Esophagus muscularis mucosa (tissue), 3 donors: Measurements from ENCODE around the gene BBLN.

ENCODE experiments used
- POLR2A ChIP-seq: fragments of 450-650 bp; IDR thresholded peaks from one replicate; pipeline ENCODE4 v1.6.1; 2017; ENCODE audit warnings: antibody characterized with exemption, moderate library complexity, mild to moderate bottlenecking, low read depth
- POLR2AphosphoS5 ChIP-seq, 2 donors: sonication (generic); formaldehyde crosslinking; IDR thresholded peaks; one replicate each; pipeline ENCODE4 v1.6.1; 2017; ENCODE audit warnings: antibody characterized with exemption in 2 of 2
- TF ChIP-seq, protein P1 (sequence below), 3 experiments: fragments of 200-600 bp in 2 of 3; fragments of 450-650 bp in 1 of 3; sonication (generic) in 2 of 3; IDR thresholded peaks; one replicate each; pipeline ENCODE4 v1.5.1; 2017 to 2019; ENCODE audit warnings: antibody characterized with exemption in 3 of 3, mild to moderate bottlenecking in 2 of 3, moderate library complexity in 1 of 3

DNA sequence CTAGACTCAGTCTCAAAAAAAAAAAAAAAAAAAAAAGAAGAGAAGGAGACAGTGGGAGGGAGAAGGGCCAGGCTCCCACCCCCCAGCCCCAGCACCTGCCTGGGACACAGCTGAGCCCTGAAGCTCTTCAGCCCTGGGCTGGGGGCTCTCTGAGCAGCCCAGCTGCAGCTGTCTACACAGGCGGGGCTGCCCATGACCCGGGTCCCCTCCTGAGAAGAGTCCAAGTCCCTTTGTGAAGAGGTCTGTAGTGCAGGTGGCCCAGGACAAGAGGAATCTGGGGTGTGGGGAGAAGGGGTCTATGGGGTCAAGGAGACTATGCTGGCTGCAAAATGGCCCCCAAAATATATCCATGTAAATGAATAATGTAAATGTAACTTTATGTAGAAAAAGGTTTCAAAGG, 17.5 kb upstream of the BBLN start:
- no peak for TF ChIP-seq POLR2A
- TF ChIP-seq, protein P1, sequence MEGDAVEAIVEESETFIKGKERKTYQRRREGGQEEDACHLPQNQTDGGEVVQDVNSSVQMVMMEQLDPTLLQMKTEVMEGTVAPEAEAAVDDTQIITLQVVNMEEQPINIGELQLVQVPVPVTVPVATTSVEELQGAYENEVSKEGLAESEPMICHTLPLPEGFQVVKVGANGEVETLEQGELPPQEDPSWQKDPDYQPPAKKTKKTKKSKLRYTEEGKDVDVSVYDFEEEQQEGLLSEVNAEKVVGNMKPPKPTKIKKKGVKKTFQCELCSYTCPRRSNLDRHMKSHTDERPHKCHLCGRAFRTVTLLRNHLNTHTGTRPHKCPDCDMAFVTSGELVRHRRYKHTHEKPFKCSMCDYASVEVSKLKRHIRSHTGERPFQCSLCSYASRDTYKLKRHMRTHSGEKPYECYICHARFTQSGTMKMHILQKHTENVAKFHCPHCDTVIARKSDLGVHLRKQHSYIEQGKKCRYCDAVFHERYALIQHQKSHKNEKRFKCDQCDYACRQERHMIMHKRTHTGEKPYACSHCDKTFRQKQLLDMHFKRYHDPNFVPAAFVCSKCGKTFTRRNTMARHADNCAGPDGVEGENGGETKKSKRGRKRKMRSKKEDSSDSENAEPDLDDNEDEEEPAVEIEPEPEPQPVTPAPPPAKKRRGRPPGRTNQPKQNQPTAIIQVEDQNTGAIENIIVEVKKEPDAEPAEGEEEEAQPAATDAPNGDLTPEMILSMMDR (IDR thresholded peaks at IDR 0.05) = no peak
- no peak for TF ChIP-seq POLR2AphosphoS5 (IDR thresholded peaks at IDR 0.05)
